Measurements from ENCODE around the gene SLC22A23.

DNA sequence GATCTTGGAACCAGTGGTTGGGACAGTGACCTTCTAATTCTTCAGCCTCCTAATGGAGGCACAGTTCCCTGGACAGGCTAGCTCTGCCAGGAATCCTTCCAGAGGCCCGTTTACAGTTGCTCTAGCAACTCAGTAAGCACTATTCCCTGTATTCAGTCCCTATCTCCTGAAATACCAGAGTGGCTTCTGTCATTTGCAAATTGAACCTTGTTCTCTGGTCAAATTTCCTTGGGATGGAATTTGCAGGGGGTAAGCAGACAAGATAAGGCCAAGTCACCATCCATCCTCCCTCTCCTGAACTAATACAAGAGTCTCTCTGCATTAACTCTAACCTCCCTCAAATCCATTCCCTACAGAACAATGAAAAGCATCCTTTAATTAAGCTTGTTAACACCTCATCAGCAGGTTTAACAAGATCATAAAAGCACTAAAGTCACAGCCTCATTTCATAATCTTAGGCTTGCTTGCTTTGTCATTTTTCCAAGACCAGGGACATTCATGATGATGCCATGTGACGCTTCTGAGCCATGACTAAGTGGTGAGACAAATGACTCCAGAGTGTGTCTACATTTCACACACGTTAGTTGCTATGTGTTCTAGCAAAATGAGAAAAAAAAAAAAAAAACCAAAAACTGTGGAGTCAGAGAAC, 37.1 kb downstream of the SLC22A23 start:
- TF ChIP-seq BHLHE40 (IDR thresholded peaks at IDR 0.05; ENCODE audit: borderline replicate concordance) (no peak), FOXM1 (IDR thresholded peaks at IDR 0.05; ENCODE audit: borderline replicate concordance) (no peak), SP1 (IDR thresholded peaks at IDR 0.05) (no peak), FOXK2 (IDR thresholded peaks at IDR 0.05) (no peak), CTBP1 (IDR thresholded peaks at IDR 0.05; ENCODE audit: borderline replicate concordance) (no peak), HDGF (IDR thresholded peaks at IDR 0.05; ENCODE audit: borderline replicate concordance) (no peak), FOXA1 (IDR thresholded peaks at IDR 0.05) (no peak), LEF1 (IDR thresholded peaks at IDR 0.05; ENCODE audit: borderline replicate concordance) (no peak), ELF4 (IDR thresholded peaks at IDR 0.05) (no peak), SUZ12 (IDR thresholded peaks at IDR 0.05) (no peak)
- TF ChIP-seq, protein P1, sequence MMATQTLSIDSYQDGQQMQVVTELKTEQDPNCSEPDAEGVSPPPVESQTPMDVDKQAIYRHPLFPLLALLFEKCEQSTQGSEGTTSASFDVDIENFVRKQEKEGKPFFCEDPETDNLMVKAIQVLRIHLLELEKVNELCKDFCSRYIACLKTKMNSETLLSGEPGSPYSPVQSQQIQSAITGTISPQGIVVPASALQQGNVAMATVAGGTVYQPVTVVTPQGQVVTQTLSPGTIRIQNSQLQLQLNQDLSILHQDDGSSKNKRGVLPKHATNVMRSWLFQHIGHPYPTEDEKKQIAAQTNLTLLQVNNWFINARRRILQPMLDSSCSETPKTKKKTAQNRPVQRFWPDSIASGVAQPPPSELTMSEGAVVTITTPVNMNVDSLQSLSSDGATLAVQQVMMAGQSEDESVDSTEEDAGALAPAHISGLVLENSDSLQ (IDR thresholded peaks at IDR 0.05): no peak

Measured in HEK293T (cell line).